ENCODE measurements around the gene EFCAB11. TPM values are rescaled to one million over a fixed set of nuclear protein-coding genes. Genes with fewer than 3 reads are reported as not detected.
A peak's percentile ranks its signal among the peaks of the same experiment; 100 is the strongest.

The EFCAB11 gene
- total and polyA plus RNA-seq, 2 experiments from 2014 or later = 7.7 to 24.6 TPM

GRCh38 chr14:89767861-89768268, 186.7 kb downstream of the EFCAB11 start:
- Mint-ChIP-seq H3K27ac (no peak overlapping the region), H3K36me3 (ENCODE audit: low read depth) (peaks cover 5% of the 10 kb centered on the region; the same call in 2 of the 3 replicates), H3K4me1 (peaks cover 24% of the 10 kb centered on the region), H3K4me3 (no peak overlapping the region), H3K27me3 (ENCODE audit: insufficient read depth, low read depth, poor library complexity) (peaks cover 10% of the 10 kb centered on the region), H3K9me3 (0 out of 3 replicates have a peak, but pooled peaks cover 5% of the 10 kb centered on the region)
- Histone ChIP-seq H4K20me1 (replicated peaks; ENCODE audit: insufficient read depth) (no peaks in the 10 kb centered on the region), H3F3A (replicated peaks; ENCODE audit: low read depth) (0 out of 2 replicates have a peak, but pooled peaks cover 3% of the 10 kb centered on the region), H3K27me3 (ENCODE audit: insufficient read depth) (no peaks in the 10 kb centered on the region), H3K79me2 (replicated peaks; ENCODE audit: insufficient read depth) (no peaks in the 10 kb centered on the region), H2AFZ (no peak overlapping the region), H3K4me1 (ENCODE audit: insufficient read depth) (peaks cover 6% of the 10 kb centered on the region), H3K4me2 (no peak overlapping the region), H3K27ac (ENCODE audit: low read depth) (no peak overlapping the region), H3K36me3 (ENCODE audit: insufficient read depth) (no peaks in the 10 kb centered on the region), H3K4me3 (no peak overlapping the region), H3K9me2 (ENCODE audit: insufficient read depth) (0 out of 2 replicates have a peak, but pooled peaks cover 5% of the 10 kb centered on the region)
- TF ChIP-seq STAT1 (IDR thresholded peaks at IDR 0.05; ENCODE audit: unreplicated experiment) = no peak
- no peak for TF ChIP-seq REST (IDR thresholded peaks at IDR 0.05; ENCODE audit: unreplicated experiment)
- TF ChIP-seq EZH2phosphoT487 (IDR thresholded peaks at IDR 0.05; ENCODE audit: unreplicated experiment) = no peak
- peak; percentile 80 to 93 for TF ChIP-seq CTCF (conservative IDR thresholded peaks at IDR 0.05; ENCODE audit: low read depth in 2 of 2)
- no peak for TF ChIP-seq NANOG (IDR thresholded peaks at IDR 0.05; ENCODE audit: borderline replicate concordance)
- ATAC-seq (peak; percentile 93), DNase-seq (ENCODE audit: low spot score) (peak; percentile 88)

- Histone ChIP-seq H3K9me2 (ENCODE audit: insufficient read depth) (0 out of 2 replicates have a peak, but pooled peaks cover 5% of the 10 kb centered on the region), H2AFZ (peak overlapping the region; percentile 35; the same call in 1 of the 2 replicates), H3K36me3 (ENCODE audit: insufficient read depth) (no peaks in the 10 kb centered on the region), H3K4me1 (ENCODE audit: insufficient read depth) (peaks cover 6% of the 10 kb centered on the region), H3K27ac (ENCODE audit: low read depth) (no peak overlapping the region), H3F3A (replicated peaks; ENCODE audit: low read depth) (0 out of 2 replicates have a peak, but pooled peaks cover 3% of the 10 kb centered on the region), H4K20me1 (replicated peaks; ENCODE audit: insufficient read depth) (no peaks in the 10 kb centered on the region), H3K4me2 (no peak overlapping the region), H3K27me3 (ENCODE audit: insufficient read depth) (no peaks in the 10 kb centered on the region), H3K79me2 (replicated peaks; ENCODE audit: insufficient read depth) (no peaks in the 10 kb centered on the region), H3K4me3 (no peak overlapping the region)
- 0 out of 3 replicates have a peak, but pooled peaks cover 5% of the 10 kb centered on the region for H3K9me3 Mint-ChIP-seq
- H3K27me3 Mint-ChIP-seq (ENCODE audit: insufficient read depth, low read depth, poor library complexity) = peaks cover 8% of the 10 kb centered on the region
- DNase-seq (ENCODE audit: low spot score) (no peak), ATAC-seq (no peak)
- H3K27ac Mint-ChIP-seq = no peak overlapping the region
- no peak overlapping the region for H3K4me3 Mint-ChIP-seq
- H3K4me1 Mint-ChIP-seq = peaks cover 22% of the 10 kb centered on the region
- H3K36me3 Mint-ChIP-seq (ENCODE audit: low read depth) = peaks cover 5% of the 10 kb centered on the region; the same call in 2 of the 3 replicates
- no peak for TF ChIP-seq REST (IDR thresholded peaks at IDR 0.05; ENCODE audit: unreplicated experiment)
- TF ChIP-seq STAT1 (IDR thresholded peaks at IDR 0.05; ENCODE audit: unreplicated experiment) = no peak
Observed at GRCh38 chr14:89767131-89767530, 187.4 kb downstream of the EFCAB11 start.

All from GM23338 (cell line).